Astrocyte of the hippocampus (primary cell): Measurements from ENCODE around the gene STAM2.
A peak's percentile ranks its signal among the peaks of the same experiment; 100 is the strongest.
"Not testable (repeated sequence)": the region's sequence is repeated elsewhere in the genome, so short reads cannot be mapped to it uniquely, and the experiment has no call there.

Source experiments
- DNase-seq: peaks from one replicate; pipeline ENCODE4 v3.0.0; 2011; ENCODE audit warnings: low read depth, low spot score

The STAM2 gene

GRCh38 chr2:152175368-152176112 is at the start of gene STAM2:
STAM2 (minus strand) TSS chr2:152175763; CDS start chr2:152175642, 121 bp downstream.
- peak; percentile 97 for DNase-seq

GRCh38 chr2:152223977-152224376 is 48.4 kb upstream of the STAM2 start:
- peak; percentile 48 for DNase-seq

GRCh38 chr2:152222975-152223637 is 47.5 kb upstream of the STAM2 start:
- peak; percentile 97 for DNase-seq

GRCh38 chr2:152221839-152222238 is 46.3 kb upstream of the STAM2 start:
- DNase-seq: peak; percentile 88

GRCh38 chr2:152219077-152219828 is 43.7 kb upstream of the STAM2 start:
- no peak for DNase-seq

- no peak for DNase-seq
Observed at GRCh38 chr2:152201466-152201830, 25.9 kb upstream of the STAM2 start.

GRCh38 chr2:152200565-152201465 is 25.3 kb upstream of the STAM2 start:
- DNase-seq: peak; percentile 94

GRCh38 chr2:152200101-152200500 is 24.5 kb upstream of the STAM2 start:
- DNase-seq: no peak

- DNase-seq: no peak
Observed at GRCh38 chr2:152198499-152198898, 22.9 kb upstream of the STAM2 start.

GRCh38 chr2:152197508-152198284 is 22.1 kb upstream of the STAM2 start:
- not testable (repeated sequence) for DNase-seq

GRCh38 chr2:152189622-152190495 is 14.3 kb upstream of the STAM2 start:
- DNase-seq: peak; percentile 81

GRCh38 chr2:152186808-152187207 is 11.2 kb upstream of the STAM2 start:
- not testable (repeated sequence) for DNase-seq

GRCh38 chr2:152186262-152186661 is 10.7 kb upstream of the STAM2 start:
- no peak for DNase-seq

- no peak for DNase-seq
Observed at GRCh38 chr2:152183401-152184073, 8.0 kb upstream of the STAM2 start.

GRCh38 chr2:152177667-152178066 is 2.1 kb upstream of the STAM2 start:
- not testable (repeated sequence) for DNase-seq

GRCh38 chr2:152176113-152176714 is 651 bp upstream of the STAM2 start:
- no peak for DNase-seq

- DNase-seq: no peak
Observed at GRCh38 chr2:152175012-152175367, 573 bp downstream of the STAM2 start.

GRCh38 chr2:152174574-152174973 is 989 bp downstream of the STAM2 start:
- DNase-seq: no peak

- DNase-seq: peak; percentile 12
Observed at GRCh38 chr2:152173831-152174230, 1.7 kb downstream of the STAM2 start.
